Measurements from ENCODE around the gene ACAA1.
"Not testable (repeated sequence)": the region's sequence is repeated elsewhere in the genome, so short reads cannot be mapped to it uniquely, and the experiment has no call there.

Gene ACAA1

GRCh38 chr3:38134517-38135143, 2.3 kb downstream of the ACAA1 start:
- not testable (repeated sequence) for DNase-seq (ENCODE audit: low spot score)

DNA sequence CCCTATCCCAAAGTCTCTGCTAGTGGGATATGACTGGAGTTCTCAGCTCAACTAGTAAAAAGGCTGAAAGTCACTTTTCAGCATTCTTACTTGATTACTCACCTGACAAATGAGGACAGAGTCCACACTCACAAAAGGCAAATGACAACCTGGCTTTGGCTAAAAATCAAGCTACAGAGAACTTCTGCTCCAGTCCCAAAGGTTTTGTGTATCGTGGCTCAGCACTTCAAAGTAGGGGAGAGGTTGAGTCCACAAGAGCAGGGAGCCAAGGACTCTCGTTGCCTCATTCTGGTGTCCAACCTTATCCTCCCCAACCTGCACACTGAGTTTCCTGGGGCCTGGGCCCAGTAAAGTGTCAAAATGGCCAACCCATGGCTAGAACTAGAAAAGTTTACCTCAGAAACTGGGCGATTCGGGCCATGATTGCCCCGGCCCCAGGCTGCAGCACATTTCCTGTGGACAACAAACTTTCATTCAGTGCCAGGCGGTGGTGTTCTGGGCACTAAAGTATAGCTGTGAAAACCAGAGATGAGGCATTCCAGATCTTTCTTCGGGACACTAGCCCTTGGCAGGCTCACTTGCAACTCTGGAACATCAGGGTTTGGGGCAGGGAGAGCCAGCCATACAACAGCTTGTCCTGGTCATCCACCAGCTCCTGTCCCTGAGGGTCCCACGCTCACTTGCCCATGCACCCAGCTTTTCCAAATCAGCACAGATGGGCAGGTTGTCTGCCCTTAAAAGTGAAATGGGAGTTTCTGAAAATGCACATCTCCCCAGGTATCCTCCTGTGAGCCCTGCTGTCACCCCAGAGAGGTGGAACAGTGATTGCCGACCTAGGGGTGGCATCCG, 3.1 kb downstream of the ACAA1 start:
- DNase-seq (ENCODE audit: low spot score): peak; percentile 83

GRCh38 chr3:38133209-38133556, 3.7 kb downstream of the ACAA1 start:
- no peak for DNase-seq (ENCODE audit: low spot score)

DNA sequence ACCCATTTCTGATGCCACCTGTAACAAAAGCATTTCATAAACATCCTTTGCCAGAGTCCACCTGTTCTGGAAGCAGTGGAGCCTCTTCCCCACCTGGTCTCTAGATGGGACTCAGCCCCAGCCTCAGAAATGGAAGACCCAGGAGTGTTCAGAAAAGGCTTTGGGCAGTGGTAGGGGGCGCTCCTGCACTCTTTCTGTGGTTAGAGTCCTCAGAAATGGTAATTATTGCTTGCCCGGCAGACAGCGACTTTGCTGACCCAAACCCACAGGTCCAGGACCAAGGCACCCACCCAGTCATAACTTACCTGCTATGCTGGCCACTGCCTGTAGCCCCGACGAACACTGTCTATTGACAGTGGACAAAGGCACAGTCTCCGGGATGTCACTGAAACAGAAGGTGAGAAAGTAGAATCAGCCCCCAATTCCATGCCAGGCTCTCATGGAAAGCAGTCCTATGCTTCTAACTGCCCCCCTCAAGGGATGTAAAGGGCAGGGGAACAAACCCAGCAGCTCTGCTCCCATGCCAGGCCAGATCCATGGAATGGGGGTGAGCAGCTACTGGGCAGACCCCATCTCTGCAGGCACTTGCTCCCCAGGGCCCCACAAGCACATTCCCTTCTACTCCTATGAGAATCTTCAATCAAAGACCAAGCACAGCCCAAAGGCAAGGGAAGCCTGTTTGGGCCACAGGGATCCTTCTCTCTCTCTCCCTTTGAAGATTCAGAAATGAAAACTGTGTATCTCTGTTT, 5.1 kb downstream of the ACAA1 start:
- DNase-seq (ENCODE audit: low spot score): no peak

DNA sequence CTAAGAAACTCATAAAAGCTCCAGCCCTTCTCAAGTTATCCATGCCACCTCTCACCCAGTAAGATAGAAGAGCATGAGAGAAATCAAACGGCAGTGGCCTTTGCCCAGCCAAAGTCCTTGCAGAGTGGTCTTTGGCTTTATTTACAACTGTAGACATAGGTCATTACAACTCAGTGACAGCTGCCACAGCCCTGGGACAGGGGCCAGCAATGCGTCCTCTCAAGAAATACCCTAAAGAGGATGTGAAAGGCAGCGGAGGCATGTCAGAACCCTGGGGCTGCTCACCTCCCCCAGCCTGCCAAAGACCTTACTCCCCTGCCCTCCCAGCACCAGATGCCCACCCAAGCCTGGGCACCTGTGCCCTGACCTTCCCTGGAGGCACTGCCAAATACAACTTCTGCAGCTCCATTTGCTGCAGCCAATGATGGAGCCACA, 6.3 kb downstream of the ACAA1 start:
- no peak for DNase-seq (ENCODE audit: low spot score)

DNA sequence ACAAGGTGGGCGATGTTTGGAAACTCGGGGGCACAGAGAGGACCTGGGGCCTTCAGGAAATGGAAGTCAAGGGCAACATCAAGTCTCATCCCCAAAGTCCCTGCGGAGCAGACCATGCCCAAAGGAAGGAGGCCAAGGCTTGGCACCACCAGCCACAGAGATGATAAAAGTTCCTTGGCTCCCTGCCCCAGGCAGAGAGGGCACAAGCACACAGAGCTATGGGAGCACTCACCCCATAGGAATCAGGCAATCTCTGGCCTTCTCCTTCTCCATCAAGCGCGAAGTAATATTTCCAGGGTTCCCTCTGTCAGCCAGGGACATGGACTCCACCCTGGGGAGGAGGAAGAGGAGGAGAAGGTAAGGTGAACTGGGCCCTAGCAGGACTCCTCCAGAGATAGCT, 7.9 kb downstream of the ACAA1 start:
- no peak for DNase-seq (ENCODE audit: low spot score)

- DNase-seq (ENCODE audit: low spot score): no peak
These were observed 8.6 kb downstream of the ACAA1 start for GRCh38 chr3:38128303-38128655.

GRCh38 chr3:38127611-38128302, 9.2 kb downstream of the ACAA1 start:
- no peak for DNase-seq (ENCODE audit: low spot score)

DNA sequence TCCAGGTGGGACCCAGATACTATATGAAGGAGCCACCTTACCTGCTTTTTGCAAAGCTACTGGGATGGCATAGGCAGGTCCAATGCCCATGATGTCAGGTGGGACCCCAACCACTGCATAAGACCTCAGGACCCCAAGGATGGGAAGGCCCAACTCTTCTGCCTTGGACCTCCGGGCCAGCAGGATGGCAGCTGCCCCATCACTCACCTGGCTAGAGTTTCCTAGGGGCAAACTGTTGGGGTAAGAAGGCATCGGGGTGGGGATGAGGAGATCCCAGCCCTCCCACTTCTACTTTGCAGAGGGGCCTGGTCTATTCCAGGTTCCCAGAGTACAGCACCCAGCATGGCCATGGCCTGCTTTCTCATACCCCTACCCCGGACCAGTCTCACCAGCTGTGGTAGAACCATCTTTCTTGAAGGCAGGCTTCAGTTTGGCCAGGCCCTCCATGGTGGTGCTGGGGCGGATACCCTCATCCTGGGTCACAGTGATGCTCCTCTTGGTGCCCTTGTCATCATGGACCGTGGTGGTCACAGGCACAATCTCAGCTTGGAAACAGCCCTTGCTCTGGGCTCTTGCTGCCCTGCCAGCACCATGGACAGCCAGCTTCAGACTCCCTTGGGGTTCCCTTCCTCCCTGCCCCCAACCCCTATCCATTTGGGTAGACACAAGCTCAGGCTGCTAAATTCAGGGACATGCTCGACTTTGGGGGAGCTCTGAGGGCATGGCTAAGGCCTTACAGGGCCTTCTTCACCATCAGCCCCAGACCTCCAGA, 10.6 kb downstream of the ACAA1 start:
- no peak for DNase-seq (ENCODE audit: low spot score)

DNA sequence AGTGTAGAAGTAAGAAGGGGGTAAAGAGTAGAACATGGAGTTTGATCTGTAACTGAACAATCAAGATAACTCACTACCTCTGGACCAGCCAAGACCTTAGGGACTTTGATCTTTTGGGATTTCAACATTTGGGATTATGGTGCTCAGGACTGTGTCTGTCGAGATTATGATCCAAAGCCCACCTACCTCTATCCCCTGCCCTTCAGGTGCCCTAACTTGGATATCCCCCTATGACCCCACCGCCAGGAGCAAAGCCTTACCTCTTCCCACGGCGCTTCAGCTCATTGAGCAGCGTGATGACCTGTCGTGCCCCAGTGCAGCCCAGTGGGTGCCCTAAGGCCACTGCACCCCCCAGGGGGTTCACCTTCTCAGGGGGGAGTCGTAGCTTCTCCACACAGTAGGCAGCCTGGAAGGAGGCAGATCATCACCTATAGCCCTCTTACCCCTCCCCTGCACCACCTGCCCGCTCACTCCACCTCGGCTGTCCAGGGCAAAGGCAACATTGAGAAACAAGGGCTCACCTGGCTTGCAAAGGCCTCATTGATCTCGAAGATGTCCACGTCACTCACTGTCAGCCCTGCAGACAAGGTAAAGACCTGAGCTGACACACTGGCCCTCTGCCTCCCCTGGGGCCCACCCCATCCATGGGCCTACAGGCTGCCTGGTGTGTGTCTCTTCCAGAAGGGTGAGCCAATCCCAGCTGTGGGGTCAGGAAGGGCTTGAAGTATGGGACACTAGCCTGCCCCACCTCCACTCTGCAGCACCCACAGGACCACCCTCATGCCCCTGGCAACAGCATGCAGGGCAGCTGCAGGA, 11.4 kb downstream of the ACAA1 start:
- DNase-seq (ENCODE audit: low spot score): no peak

DNA sequence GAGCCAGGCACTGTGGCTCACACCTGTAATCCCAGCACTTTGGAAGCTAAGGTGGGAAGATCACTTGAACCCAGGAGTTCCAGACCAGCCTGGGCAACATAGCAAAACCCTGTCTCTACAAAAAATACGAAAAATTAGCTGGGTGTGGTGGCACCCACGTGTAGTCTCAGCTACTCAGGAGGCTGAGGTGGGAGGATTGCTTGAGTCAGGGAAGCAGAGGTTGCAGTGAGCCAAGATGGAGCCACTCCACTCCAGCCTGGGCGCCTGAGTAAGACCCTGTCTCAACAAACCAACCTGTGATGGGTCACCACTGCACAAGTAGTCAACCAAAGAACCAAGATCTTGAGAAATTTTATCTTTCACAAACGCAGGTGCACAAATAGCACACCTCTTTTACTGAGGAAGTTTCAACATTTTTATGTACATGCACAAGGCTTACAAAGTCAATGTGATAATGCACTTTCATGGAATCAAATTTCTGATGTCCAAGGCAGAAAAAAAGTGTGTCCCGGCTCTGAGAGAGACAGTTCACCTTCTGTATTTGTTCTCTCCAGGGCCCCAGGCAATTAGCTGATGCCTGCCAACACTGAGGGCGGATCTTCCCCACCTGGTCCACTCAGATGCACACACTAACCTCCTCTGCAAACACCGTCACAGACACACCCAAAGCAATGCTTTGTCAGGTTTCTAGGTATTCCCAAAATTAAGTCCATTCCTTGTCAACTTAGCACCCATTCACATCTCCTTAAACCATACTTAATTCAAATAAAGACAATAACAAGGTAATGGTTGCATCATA, 12.4 kb downstream of the ACAA1 start:
- no peak for DNase-seq (ENCODE audit: low spot score)

DNA sequence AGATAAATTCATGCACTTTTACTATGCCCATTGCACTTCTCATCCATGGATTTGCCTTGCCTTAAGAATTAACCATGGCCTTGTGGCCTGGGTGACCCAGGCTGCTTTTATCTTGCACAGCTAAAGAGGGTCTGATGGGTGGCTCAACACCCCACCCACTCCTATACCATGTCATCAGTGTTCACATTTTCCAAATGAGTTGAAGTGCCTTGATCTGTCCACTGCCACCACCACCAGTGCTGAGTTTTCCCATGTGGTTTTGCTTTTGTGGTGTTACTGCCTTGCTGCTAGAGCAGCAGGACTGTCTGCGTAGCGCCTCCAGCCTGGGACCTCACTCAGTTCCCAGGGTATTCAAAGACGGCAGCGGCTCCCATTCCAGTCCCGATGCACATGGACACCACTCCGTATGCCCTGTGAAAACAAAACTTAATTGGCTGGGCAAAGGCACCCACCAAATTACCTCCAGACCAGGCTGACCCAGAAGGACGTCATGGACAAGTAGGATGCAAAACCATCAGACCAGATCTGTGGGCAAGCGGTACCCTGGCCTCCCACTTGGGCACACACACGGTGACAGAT, 14.1 kb downstream of the ACAA1 start:
- no peak for DNase-seq (ENCODE audit: low spot score)

- DNase-seq (ENCODE audit: low spot score): no peak
These were observed 15.0 kb downstream of the ACAA1 start for GRCh38 chr3:38121832-38122461.

- no peak for DNase-seq (ENCODE audit: low spot score)
These were observed 15.5 kb downstream of the ACAA1 start for GRCh38 chr3:38121451-38121831.

DNA sequence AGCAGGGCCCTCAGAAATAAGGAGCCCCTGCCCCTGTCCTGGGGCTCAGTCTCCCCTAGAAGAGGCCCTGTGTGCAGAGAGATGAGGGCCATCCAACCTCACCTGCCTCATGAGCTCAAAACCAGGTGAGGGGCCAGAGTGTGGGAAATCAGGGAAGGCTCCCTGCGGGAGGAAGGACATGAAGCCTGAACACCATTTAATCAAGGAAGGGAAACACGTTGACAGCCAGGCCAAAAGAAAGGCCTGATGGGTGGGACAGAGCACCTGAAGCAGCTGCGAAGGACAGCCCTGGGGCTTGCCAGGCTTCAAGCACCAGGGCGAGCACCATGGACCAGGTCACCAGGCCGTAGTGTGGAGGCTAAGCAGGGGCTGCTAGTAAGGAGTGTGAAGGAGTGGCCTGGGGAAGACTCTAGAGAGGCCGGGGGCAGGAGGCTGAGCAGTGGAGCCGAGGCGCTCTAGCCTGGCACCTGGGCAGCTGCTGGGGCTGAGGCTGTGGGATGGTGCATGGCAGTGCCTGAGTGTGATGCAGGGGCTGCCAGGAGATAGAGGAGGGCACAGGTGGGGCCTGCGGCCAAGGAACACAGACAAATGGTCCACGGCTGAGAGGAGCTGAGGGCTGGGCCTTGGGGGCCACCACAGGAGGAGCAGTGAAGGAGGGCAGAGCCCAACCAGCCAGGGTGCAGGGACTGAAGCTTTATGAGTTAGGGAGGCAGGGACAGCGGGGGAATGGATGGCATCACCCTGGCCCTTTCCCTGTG, 16.1 kb downstream of the ACAA1 start:
- no peak for DNase-seq (ENCODE audit: low spot score)

DNA sequence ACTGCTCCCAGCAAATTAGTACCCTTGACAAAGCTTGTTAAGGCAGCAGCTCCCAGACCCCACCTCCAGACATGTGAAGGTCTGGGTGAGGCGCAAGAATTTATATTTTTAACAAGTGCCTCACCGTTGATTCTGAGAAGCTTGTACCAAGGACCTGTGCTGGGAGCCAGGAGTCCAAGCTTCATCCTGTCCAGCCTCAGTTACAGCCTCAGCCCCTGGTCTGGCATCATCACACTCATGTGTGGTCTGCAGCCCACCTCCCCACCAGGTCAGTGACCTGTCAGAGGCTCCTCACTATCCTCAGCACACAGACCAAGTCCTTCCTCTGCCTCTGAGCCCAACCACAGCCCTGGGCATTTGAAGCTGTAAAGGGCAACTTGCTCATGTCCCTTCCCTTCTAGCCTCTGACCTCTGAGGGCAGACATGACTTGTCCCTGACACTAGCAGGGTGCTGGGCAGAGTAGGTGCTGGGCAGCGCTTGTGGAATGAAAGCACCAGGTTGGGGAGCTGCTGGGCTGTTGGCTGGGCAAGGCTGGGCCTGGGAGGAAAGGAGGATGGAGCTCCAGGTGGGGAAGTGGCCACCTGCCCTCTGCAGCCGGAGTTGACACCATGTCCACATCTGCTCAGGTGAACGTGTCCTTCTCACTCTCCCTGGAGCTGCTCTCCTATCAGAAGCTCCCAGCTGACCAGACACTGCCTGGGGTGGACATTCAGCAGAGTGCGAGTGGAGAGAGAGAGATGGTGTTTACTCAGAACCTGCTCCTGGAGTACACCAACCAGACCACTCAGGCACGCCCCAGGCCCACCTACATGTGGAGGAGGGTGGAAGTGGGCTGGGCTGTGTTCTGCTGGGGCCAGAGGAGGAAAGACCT, 16.9 kb downstream of the ACAA1 start:
- DNase-seq (ENCODE audit: low spot score): no peak

- DNase-seq (ENCODE audit: low spot score): no peak
These were observed 17.7 kb downstream of the ACAA1 start for GRCh38 chr3:38119248-38119544.

Data from LoVo (cell line).